ENCODE data around the gene ADRA2C. TPM values are rescaled to one million over a fixed set of nuclear protein-coding genes. Genes with fewer than 3 reads are reported as not detected.

ADRA2C gene
- total RNA-seq, 4 donors from 2014 or later = 3.2 to 13.3 (median 10.0) TPM

DNA sequence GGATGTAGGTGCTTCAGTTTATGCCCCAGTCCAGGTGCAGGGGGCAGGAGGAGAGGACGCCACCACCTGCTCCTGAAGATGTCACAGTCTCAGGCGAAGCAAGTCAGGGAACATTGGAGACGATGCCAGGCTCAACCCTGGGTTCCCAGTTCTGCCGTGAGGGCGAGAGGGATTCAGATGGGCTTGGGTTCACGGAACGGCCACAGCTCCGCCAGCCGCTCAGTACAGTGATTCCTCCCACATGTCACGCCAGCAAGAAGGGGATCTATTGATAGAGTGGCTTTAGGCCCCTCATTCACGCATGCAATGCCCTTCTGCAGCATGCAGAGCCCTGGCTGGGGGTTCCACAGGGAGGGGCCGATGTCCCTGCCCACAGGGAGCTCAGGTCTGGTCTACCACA lies 34.2 kb downstream of the ADRA2C start:
- DNase-seq (ENCODE audit: low spot score) = no peak
- ATAC-seq (ENCODE audit: low FRiP score) = no peak
- TF ChIP-seq, protein P1, sequence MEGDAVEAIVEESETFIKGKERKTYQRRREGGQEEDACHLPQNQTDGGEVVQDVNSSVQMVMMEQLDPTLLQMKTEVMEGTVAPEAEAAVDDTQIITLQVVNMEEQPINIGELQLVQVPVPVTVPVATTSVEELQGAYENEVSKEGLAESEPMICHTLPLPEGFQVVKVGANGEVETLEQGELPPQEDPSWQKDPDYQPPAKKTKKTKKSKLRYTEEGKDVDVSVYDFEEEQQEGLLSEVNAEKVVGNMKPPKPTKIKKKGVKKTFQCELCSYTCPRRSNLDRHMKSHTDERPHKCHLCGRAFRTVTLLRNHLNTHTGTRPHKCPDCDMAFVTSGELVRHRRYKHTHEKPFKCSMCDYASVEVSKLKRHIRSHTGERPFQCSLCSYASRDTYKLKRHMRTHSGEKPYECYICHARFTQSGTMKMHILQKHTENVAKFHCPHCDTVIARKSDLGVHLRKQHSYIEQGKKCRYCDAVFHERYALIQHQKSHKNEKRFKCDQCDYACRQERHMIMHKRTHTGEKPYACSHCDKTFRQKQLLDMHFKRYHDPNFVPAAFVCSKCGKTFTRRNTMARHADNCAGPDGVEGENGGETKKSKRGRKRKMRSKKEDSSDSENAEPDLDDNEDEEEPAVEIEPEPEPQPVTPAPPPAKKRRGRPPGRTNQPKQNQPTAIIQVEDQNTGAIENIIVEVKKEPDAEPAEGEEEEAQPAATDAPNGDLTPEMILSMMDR (IDR thresholded peaks at IDR 0.05) = no peak

DNA sequence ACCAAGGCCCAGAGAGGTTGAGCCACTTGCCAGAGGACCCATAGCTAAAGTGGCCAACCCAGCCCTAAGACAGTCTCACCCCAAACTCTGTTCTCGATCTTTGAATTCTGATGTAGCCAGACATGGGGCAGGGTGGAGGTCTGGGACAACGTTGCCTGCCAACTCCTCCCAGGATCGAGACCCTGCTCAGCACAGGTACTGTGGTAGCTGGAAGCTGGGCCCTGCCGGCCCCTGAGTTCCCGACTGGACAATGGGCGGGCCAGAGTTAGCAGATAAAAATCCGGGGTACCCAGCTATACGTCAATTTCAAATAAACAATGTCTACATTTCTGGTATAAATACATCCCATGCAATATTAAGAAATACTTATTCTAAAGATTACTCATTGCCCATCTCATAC lies 35.3 kb downstream of the ADRA2C start:
- TF ChIP-seq, protein P1 (IDR thresholded peaks at IDR 0.05) = no peak
- DNase-seq (ENCODE audit: low spot score) (no peak), ATAC-seq (ENCODE audit: low FRiP score) (no peak)

DNA sequence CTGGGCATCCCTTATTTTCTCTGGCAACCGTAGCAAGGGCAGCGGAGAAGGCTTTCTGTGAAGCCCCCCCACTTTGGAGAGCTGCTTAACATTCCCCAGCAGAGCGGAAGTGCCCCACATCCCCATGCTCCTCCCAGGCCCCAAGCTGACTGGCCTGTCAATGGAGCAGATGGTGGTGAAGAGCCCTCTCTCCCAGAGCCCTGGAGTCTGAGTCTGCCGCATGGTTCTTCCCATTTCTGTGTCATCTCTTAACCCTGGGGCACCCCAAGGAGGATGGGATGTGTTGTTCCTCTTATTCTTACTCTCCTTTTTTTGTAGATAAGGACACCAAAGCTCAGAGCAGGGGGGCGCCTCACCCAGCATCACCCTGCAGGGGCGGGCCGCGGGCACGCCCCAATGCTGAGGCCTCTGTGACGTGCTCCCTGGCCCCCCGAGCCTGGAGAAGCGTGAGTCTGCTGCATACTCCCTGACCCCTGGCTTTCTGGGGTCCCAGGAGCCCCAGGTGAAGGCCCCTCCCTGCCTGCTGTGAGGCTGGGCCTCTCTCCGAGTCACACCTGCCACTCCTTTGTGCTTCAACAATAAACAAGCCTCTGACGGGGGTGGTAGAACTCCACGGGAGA lies 35.9 kb downstream of the ADRA2C start:
- ATAC-seq (ENCODE audit: low FRiP score) (no peak), DNase-seq (ENCODE audit: low spot score) (no peak)
- TF ChIP-seq, protein P1 (IDR thresholded peaks at IDR 0.05) = no peak

DNA sequence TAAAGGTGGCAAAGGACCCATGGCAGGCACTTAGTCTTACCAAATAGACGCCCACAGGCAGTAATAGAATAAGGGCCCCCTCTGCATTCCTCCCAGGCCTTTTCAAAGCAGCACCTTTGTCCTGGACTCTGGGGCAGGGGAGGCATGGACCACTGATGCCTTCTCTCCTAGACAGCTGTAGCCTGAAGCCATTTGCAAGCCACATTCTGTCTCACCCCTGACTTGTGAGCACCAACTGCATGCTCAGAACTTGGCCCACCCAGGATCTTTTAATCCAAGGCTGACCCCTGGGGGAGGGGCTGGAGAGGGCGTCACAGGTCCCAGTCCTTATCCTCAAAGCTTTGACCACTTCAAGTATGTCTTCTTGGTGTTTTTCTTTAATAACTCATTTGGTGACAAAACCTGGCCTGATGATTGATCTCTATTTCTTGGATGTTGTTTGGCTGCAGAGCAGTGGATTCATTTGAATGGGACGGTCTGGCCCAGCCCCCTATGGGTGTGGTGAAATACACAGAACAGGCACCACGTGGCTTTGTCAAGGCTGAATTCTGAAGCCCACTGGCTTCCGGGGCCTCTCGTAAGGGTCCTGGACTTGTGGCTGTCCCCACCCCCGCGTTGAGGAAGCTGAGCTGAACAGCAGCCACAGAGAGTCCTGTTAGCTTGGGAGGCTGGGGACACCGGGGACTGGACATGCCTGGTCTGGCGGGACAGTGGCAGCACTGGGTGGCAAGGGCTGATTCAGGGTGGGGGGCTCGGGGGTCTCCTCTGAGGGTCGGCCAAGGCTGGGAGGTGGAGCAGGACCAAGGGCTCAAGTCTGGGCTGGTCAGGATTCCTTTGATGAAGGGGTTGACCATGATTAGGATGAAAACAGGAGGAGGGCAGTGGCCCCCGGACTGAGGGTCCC lies 36.6 kb downstream of the ADRA2C start:
- TF ChIP-seq, protein P1 (IDR thresholded peaks at IDR 0.05) = no peak
- DNase-seq (ENCODE audit: low spot score) = no peak

DNA sequence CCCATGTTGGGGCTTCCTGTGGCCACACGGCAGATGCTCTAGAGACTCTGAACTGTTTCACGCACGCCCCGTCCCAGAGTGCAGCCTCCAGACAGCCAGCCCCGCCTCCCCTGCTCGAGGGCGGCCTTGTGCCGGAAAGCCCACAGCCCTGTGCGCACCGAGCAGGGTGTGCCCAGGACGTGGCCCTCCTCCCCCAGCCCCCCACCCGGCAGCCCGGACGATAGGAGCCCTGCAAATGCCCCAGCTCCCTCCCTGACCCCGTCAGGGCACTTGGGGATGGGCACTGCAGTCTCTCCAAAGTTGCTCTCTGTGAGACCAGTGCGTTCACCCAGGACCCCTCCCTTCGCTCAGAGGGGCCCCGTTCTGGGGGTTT lies 37.3 kb downstream of the ADRA2C start:
- TF ChIP-seq, protein P1 (IDR thresholded peaks at IDR 0.05) = no peak
- no peak for ATAC-seq (ENCODE audit: low FRiP score)
- no peak for DNase-seq (ENCODE audit: low spot score)

More for the DNA sequence above, 36.6 kb downstream of the ADRA2C start:
- no peak for ATAC-seq (ENCODE audit: low FRiP score)

DNA sequence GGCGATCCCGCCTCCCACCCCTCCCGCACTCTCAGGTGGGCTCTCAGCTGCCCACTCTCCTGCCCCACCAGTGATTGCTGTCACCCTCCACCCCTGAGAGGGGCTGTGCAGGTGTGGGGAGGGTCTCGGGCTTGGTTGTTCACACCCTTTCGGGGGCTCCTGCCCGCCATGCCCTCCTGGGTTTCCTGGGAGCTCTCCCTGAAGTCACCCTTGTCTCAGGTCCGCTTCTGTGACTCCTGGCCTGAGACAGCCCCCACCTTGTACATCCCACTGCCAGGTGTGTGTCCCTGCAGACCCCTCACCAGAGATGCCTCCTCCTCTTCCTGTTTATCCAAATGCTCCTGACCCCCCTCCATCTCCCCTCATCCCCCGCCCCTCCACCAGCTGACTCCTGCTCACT lies 37.8 kb downstream of the ADRA2C start:
- DNase-seq (ENCODE audit: low spot score) = no peak
- TF ChIP-seq, protein P1 (IDR thresholded peaks at IDR 0.05) = no peak
- ATAC-seq (ENCODE audit: low FRiP score) = no peak

Measured in omental fat pad (tissue), 4 donors.